LoVo (cell line): ENCODE measurements around the gene NAP1L4.
A peak's percentile ranks its signal among the peaks of the same experiment; 100 is the strongest.
"Not testable (repeated sequence)": the region's sequence is repeated elsewhere in the genome, so short reads cannot be mapped to it uniquely, and the experiment has no call there.

ENCODE experiments used
- DNase-seq: peaks from one replicate; pipeline ENCODE4 v3.0.0-alpha.2; 2016; ENCODE audit warnings: low spot score

Gene NAP1L4

DNA sequence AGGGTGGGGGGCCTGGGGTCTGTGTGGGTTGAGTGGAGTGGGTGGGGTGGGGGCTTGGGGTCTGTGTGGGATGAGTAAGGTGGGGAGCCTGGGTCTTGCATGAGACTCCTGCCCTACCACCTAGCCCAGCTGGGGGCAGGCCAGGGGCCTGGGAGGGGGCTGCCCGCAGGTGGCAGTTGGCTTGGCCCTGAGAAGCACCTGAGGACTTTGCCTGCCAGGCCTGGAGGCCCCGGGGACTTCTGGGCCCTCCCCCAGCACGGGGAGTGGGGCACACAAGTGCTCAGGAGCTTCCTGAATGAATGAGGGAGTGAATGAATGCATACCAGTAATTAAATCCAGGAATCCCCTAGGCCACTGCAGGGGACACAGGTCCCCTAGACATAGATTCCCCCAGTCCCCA, 69.5 kb downstream of the NAP1L4 start:
- no peak for DNase-seq

DNA sequence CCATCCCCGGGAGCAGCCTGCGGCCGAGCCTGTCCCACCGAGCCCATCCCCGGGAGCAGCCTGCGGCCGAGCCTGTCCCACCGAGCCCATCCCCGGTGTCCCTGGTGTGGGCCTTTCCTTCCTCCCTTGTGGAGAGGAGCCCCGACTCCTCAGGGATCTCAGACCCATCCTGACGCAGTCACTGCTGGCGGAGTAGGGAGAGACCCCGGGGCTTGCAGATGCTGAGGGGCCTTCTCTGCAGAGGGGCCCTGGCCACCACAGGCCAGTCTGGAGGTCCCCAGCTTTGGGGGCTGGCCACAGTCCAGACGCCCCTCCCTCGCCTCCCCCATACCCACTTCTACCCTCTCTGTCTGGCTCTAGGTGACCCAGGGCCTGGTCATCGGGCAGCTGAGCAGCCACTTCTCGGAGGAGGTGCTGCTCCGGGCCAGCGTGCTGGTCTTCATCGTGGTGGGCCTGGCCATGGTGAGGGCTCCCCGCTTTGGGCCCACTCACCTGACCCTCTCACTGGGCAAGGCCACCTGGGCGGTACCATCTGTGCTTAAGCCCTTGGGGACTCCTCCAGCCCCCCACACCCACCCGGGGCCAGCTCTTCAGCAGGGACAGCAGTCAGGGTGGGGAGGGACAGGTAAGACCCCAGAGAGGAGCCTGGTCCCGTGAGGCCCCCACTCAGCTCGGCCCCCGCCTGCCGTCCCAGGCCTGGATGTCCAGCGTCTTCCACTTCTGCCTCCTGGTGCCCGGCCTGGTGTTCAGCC, 70.2 kb downstream of the NAP1L4 start:
- DNase-seq = no peak

DNA sequence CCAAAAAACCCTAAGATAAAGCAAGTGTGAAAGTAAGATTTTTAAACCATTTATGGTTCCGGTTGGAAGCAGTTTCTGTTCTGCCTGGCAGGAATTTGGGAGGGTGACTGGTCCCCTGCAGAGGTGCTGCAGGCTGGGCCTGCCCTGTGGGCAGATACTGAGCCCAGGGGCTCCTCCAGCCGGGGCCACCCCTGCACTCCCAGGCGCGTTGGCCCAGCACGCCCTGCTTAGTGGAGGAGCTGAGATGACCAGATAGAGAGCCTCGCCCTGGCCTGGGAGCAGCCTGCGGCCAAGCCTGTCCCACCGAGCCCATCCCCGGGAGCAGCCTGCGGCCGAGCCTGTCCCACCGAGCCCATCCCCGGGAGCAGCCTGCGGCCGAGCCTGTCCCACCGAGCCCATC, 70.9 kb downstream of the NAP1L4 start:
- DNase-seq = no peak

DNA sequence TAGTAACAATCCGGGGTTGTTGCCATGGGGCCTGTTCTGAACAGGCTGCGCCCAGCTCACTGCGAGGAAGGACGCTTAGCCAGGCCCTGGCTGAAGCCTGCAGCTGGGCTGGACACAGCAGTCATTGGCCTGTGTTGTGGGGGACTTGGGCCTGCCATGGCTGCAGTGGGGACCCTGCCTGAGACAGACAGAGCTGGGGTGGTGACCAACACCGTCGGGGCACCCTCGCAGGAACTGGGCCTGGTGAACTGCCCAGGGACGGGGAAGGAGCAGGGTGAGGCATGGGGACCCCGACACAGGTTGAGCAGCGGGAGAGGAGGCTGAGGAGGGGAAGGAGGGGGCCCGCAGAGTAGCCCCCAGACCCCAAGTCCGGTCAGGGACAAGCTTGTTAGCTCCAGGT, 71.8 kb downstream of the NAP1L4 start:
- DNase-seq = no peak

DNA sequence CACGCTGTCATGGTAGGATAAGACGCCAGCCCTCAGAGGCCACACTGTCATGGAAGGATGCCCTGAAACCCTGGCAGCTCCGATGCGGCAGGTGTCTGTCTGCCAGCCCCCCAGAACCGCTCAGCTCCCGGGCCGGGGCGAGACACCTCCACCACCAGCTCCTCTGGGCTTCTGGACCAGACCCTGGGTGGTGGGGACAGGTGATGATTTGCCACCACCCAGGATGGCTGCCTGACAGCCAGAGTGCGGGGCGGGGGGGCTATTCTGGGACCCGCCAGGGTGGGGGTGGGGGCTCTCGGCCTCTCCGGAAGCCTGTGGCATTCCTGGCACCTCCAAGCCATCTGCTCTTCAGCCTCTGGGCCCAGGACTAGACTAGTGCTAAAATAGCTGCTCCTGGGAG, 72.3 kb downstream of the NAP1L4 start:
- no peak for DNase-seq

DNA sequence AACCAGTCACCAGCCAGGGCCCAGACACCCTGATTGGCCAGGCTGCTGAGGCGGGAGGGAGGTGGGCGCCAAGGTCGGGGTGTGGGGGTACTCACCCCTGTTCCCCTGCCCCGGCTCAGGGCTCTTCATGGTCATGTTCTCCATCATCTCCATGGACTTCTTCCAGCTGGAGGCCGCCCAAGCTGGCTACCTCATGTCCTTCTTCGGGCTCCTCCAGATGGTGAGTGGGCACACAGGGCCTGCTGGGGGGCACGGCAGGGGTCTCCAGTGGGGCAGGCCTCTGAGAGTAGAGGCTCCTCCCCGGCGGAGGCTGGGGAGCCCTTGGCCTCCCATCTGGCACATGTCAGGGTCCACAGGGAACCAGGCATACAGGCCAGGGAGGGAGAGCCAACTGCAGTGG, 72.9 kb downstream of the NAP1L4 start:
- DNase-seq = no peak

DNA sequence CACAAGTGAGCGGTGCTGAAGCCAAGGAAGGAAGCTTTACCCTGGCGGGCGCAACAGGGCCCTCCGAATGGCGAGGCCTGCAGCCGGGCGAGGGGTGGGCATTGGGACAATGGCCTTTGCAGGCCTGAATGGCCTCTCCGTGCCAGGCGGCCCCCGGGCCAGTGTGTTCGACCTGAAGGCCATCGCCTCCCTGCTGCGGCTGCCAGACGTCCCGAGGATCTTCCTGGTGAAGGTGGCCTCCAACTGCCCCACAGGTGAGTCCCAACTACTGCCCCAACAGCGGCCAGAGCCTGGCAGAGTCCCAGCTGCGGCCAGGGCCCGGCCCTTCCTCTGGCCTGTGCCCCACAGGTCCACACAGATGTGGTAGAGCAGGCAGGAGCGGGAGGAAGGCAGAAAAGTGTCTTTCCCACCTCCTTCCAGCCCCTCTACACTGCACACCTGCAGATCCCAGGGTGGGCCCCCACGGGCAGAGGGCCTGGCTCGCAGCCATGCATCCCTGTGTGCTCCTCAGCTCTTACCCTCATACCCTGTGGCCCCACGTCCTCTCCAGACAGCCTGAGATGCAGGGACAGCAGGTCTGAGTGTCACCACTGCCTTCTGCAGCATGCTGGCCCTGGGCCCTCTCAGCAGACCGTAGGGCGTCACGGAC, 74.2 kb downstream of the NAP1L4 start:
- no peak for DNase-seq

DNA sequence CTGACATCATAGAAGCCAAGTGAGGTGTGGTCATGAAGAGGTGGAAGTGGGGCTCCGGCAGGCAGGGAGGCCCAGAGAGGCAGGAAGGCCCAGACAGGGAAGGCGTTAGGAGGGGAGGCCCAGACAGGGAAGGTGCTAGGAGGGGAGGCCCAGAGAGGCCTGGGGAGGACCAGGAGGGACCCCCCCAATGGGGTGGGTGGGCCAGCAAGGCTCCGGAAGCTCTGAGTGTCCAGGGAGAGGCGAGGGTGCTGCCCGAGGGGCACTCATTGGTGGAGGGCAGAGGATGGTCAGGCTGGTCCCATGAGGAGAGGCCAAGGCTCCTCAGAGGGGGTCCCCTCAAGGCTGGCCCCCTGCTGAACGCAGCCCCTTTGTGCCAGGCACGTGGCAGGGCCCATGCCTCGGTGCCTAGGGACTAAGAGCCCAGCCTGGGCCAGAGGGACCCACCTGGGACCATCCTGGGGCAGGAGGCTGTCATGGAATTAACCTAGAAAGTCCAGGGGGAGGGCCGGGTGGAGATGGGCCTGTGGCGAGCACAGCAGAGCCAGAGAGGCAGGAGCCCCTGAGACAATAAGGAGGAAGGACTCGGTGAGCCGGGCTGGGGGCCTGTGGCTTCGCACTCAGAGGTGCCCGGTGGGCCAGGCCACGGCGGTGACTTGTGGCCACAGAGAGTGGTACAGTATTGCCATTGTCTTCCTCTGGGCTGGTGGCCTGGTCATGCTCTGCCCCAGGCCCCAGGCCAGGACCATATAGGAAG, 75.1 kb downstream of the NAP1L4 start:
- no peak for DNase-seq

DNA sequence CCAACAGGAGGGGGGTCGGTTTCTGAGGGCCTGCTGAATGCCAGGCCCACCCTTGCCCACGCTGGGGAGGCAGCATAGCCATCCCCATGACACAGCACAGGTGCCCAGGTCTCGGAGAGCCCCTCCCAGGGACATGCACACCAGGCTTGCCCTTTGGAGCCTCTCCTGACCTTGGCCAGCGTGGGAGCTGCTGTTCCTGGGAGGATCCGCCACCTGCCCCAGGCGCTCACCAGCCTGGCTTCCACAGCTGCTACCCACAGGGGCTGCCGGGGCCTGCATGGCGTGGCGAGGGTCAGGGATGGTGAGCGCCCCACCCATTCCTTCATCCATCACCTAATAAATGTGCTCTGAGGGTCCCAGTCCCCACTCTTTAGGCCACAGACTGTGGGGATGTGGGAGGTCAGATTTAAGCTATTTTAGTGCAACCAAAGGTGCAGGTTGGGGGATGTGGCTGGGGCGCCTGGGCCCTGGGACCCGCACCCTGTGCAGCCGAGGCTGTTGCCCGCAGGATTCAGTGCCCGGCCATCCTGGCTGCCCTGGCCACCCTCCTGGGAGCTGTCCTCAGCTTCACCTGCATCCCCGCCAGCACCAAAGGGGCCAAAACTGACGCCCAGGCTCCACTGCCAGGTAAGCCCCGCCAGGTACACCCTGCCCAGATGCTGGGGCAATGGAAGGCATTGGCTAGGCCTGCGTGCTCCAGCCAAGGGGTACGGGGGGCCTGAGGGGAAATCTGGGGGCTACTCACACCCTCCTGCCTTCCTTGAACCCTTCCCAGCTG, 75.8 kb downstream of the NAP1L4 start:
- no peak for DNase-seq

DNA sequence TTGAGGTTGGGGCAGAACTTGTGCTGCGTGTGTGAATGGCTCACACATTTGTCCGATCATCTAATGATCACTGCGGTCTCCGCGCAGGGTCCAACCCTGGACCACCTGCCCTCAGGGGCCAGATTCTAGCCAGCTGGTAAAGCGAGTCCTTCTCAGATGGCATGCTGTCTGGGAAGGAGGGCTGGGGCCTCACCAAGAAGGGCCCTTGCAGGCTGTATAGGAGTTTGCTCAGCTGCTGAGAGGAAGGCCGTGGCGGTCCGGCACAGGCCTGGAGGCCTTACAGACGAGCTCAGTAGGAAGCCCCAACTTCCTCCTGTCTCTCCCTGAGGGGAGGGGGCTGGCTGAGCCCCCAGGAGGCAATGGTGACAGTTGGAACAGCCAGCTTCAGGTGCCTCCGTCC, 76.7 kb downstream of the NAP1L4 start:
- DNase-seq = no peak

DNA sequence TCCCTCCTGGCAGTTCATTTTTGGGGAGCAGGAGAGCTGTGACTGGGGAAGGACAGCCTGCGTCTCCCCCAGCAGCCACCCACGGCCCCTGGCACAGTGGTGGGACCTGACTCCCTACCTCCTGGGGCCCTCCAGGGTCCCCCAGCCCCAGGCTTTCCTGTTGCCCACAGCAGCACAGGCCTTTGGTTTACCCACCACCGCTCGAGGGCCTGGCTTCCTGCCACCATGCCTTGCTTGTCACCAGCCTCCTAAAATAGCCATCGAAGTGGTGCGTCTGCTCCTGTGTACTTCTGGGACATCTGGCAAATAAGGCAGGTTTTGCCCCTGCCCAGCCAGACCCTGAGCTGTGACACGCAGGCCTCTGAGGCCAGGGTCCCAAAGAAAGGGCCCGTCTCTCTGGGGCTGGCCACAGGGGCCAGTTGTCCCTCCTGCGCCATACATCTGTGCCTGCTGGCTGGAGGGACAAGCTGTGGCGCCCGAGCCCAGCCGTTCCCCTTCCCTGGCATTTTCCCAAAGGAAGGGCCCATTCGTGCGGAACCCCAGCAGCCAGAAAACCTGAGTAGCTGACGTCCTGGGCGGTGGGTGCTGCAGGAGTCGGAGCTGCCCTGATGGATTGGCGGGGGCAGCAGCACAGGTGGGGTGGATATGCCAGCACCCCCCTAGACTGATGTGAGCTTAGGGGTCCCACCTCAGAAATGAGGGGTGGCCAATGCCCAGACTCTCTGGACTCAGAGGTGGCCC, 77.5 kb downstream of the NAP1L4 start:
- DNase-seq = no peak

DNA sequence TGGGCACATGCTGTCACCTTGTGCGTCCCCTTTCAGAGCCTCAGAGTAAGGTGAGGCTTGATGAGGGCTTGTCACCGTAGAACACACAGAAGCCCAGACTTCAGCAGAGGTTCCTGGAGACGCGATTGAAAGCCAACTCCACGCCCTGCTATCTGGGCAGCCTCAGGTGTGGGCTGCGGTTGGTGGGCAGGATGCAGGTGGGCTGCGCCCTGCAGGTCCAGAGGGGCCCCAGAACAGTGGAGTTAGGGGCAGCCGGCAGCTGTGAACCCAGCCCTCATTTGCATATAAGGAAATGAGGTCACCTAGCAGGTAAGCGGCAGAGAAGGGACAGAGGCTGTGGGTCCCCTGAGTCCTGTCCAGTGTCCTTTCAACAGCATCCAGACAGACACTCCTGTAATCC, 78.4 kb downstream of the NAP1L4 start:
- no peak for DNase-seq

DNA sequence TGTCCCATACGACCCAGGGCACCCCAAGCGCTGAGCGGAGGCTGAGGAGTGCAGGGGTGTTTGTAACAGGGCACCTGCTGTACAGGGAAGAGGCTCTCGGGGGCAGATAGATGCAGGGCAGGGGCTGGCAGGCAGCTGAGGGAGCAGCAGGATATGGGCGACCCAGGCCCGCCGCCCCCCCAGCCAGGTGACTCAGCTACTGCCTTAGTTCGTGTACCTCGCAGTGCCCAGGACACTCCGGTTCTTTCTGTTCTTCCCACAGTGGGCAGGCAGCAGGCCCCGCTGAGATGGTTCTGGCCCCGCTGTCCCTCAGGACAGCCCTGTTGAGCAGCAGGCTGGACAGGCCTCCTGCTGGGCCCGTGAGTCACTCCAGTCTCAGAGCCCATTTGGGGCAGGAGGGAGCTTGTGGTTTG, 79.1 kb downstream of the NAP1L4 start:
- no peak for DNase-seq

DNA sequence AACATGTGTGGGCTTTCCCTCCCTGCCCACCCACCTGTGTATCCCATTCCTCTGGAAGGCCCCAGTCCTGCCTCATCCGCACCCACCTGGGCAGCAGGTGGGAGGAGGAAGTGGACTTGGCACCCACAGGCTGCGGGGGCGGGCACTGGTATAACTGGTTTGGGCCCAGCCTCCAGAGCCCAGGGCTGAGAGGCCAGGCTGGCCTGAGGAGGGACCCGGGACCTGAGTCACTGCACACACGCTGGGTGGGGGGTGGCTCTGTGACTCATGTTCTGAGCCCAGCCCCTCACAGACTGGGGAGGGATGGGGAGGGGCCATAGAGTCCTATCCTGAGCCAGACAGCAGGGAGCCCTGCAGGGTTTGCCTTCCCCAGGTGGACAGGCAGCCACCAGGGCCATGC, 79.6 kb downstream of the NAP1L4 start:
- peak; percentile 88 for DNase-seq

DNA sequence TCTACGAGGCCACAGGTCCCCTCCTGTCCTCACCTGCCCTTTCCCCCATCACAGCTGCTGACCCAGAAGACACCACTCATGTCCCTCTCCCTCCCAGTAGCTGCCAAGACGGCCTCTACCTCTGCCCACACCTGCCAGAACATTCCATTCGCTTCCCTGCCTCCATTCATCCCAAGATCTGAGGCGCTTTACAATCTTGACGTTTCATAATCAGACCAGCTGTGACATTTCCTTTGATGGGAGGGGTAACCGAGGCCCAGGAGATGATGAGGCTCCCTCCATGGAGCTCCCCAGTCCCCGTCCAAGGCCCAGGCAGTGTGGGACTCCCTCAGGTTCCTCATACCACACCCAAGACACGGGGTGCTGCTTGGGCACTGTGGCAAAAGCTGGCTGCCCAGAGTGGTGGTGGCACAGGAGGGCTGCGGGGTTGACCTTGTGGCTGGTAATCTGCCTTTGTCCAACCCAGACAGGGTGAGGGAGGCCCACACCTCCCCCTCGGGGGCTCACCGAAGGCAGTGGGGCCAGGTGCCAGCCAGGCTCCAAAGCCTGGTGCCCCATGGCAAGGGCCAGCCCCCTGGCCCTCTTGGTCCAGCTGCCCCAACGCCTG, 80.2 kb downstream of the NAP1L4 start:
- DNase-seq = no peak

DNA sequence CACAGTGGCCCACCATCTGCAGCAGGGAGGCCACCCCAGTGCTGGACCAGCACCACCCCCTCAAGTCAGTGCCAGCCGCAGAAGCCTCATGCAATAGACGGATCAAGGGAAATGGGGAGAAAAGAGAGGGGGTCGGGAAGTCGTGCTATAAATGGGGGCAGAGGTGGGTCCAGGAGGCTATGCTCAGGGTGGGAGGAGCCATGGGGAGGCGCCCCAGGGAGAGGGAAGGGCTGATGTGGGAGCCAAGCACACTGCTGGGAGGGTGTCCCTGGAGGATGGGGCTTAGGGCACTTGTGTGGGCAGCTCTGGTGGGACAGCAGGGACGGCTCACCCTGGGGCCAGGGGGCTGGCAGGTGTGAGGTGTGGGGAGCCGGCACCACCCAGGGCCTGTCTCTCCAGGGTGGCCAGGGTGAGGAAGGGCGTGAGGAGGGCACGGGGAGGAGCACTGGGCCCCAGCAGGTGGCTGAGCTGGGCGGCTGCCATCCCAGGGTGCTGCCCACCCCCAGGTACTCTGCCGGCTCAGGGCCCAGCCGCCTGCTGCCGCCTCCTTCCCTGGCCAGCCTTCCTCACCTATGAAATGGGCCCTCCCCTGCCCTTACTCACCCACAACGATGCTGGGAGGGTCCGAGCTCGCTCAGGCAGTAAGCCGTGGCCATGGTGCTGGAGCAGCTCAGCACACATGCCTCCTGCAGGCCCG, 80.9 kb downstream of the NAP1L4 start:
- no peak for DNase-seq

DNA sequence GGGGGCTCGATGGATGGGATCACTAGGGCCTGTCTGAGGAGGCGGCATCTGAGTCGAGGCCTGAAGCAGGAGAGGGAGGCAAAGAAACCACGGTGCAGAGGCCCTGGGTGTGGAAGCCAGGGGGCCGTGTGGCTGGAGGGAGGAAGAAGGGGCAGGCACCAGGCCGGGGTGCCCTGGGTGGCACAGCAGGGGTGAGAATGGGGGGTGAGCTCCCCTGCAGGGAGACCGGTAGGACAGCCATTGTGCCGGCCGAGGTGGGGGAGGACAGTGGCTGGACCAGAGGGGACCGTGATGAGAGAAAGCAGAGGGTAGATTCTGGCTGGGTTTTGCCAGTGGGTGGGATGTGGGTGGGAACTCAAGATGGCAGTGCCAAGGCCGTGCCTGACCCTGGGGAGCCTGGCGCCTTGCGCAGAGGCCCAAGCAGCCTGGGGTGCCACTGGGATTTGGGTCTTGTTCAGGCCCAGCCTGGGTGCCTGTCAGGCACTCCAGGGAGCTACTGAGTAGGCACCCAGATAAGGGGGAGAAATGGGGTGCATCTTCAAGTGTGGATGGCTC, 81.7 kb downstream of the NAP1L4 start:
- DNase-seq = no peak

DNA sequence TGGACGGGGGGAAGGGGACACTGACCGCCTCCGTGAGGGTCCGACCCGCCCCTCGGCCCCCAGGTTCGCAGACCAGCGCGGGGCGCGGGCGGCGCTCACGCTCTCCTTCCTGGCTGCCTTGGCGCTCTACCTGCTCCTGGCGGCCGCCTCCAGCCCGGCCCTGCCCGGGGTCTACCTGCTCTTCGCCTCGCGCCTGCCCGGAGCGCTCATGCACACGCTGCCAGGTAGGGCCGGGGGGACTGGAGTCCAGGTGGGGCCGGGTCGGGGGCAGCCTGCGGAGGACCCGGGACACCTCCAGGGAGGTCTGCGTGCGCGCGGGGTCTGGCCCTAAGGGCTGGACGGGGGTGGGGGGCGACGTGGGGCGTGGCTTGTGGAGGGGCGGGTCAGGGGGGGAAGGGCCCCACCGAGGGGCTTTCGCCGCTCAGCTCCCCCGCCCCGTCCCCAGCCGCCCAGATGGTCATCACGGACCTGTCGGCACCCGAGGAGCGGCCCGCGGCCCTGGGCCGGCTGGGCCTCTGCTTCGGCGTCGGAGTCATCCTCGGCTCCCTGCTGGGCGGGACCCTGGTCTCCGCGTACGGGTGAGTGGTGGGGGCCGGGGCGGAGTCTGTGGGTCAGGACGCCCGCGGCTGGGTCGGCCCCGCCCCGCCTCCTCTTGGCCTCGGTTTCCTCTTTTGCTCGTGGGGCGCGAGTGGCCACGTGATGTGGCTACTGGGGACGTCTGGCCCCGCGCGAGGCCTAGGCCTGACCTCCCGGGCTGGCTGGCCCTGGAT, 82.8 kb downstream of the NAP1L4 start:
- no peak for DNase-seq

DNA sequence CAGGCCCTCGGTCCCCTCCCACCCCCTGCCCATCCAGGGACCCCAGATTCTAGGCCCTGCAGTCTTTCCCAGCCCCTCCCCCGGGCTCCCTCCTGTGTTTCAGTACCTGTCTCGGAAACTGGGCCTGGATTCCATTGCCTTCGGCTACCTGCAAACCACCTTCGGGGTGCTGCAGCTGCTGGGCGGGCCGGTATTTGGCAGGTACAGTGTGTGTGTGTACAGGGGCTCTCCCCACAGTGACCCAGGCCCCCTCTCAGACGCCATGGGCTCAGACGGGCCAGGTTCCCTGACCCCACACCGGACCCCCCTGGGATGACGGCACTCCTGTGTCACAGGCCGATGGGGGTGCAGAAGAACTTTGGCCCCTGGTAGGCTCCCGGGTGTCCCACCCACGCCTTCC, 84.0 kb downstream of the NAP1L4 start:
- no peak for DNase-seq

DNA sequence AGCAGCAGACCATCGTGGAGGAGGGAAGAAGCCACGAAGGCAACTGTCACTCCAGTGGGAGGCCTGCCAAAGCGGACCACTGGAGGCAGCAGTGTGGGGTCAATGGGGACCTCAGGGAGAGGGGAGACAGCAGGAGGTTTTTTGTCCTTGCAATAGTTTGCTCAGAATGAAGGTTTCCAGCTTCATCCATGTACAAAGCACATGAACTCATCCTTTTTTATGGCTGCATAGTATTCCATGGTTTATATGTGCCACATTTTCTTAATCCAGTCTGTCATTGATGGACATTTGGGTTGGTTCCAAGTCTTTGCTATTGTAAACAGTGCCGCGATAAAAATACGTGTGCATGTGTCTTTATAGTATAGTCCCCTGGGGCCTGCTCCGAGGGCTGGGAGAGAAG, 86.8 kb downstream of the NAP1L4 start:
- not testable (repeated sequence) for DNase-seq
